ENCODE measurements around the gene SERPINA4.

SERPINA4 gene

GRCh38 chr14:94560751-94561655, at the start of gene SERPINA4:
Gene SERPINA4, plus strand, starts transcription at chr14:94561442. Its CDS starts 2,041 bp downstream, at chr14:94563483.
- no peak for DNase-seq

GRCh38 chr14:94514351-94514750, 46.9 kb upstream of the SERPINA4 start:
- no peak for DNase-seq

GRCh38 chr14:94515426-94515825, 45.8 kb upstream of the SERPINA4 start:
- DNase-seq: no peak

- DNase-seq: no peak
Measured at GRCh38 chr14:94515856-94516255, 45.4 kb upstream of the SERPINA4 start.

- no peak for DNase-seq
Measured at GRCh38 chr14:94517248-94517640, 44.0 kb upstream of the SERPINA4 start.

GRCh38 chr14:94517641-94518257, 43.5 kb upstream of the SERPINA4 start:
- no peak for DNase-seq

GRCh38 chr14:94521375-94522114, 39.7 kb upstream of the SERPINA4 start:
- DNase-seq: no peak

- DNase-seq: no peak
Measured at GRCh38 chr14:94522115-94522724, 39.0 kb upstream of the SERPINA4 start.

- no peak for DNase-seq
Measured at GRCh38 chr14:94523265-94523664, 38.0 kb upstream of the SERPINA4 start.

GRCh38 chr14:94524093-94524492, 37.1 kb upstream of the SERPINA4 start:
- no peak for DNase-seq

GRCh38 chr14:94531187-94531586, 30.1 kb upstream of the SERPINA4 start:
- no peak for DNase-seq

- no peak for DNase-seq
Measured at GRCh38 chr14:94532447-94532846, 28.8 kb upstream of the SERPINA4 start.

- no peak for DNase-seq
Measured at GRCh38 chr14:94535506-94535905, 25.7 kb upstream of the SERPINA4 start.

- DNase-seq: no peak
Measured at GRCh38 chr14:94536836-94537235, 24.4 kb upstream of the SERPINA4 start.

GRCh38 chr14:94538070-94538740, 23.0 kb upstream of the SERPINA4 start:
- DNase-seq: no peak

- no peak for DNase-seq
Measured at GRCh38 chr14:94539181-94539580, 22.1 kb upstream of the SERPINA4 start.

GRCh38 chr14:94540031-94540794, 21.0 kb upstream of the SERPINA4 start:
- DNase-seq: no peak

GRCh38 chr14:94541234-94541975, 19.8 kb upstream of the SERPINA4 start:
- no peak for DNase-seq

- no peak for DNase-seq
Measured at GRCh38 chr14:94542111-94542810, 19.0 kb upstream of the SERPINA4 start.

GRCh38 chr14:94542811-94543440, 18.3 kb upstream of the SERPINA4 start:
- DNase-seq: no peak
